ENCODE data around the gene PALS2. TPM values are rescaled to one million over a fixed set of nuclear protein-coding genes. Genes with fewer than 3 reads are reported as not detected.

Gene PALS2
- total and polyA plus RNA-seq, 8 donors, result 7.5 to 27.3 (median 10.6) TPM

DNA sequence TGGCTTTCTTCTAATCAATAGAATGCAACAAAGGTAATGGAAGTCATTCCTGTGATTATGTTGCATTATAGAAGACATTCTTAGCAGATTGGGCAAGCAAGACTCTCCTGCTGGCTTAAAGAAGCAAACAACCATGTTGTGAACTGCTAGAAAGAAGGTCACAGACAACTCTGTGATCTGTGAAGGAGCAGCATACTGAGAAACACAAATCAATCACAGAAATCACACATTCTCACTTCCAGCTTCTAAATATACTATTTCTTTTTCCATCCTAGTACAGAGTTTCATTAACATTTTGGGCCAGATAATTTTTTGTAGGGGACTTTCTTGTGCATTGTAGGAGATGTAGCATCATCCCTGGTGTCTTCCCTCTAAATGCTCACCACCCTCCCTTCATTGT is 28.0 kb upstream of the PALS2 start:
- Histone ChIP-seq H3K4me3 (no peak overlapping the region), H3K36me3 (no peaks in the 10 kb centered on the region), H3K9me3 (no peaks in the 10 kb centered on the region), H3K4me1 (no peaks in the 10 kb centered on the region), H3K27me3 (no peaks in the 10 kb centered on the region), H3K27ac (no peak overlapping the region)
- TF ChIP-seq, protein P1, sequence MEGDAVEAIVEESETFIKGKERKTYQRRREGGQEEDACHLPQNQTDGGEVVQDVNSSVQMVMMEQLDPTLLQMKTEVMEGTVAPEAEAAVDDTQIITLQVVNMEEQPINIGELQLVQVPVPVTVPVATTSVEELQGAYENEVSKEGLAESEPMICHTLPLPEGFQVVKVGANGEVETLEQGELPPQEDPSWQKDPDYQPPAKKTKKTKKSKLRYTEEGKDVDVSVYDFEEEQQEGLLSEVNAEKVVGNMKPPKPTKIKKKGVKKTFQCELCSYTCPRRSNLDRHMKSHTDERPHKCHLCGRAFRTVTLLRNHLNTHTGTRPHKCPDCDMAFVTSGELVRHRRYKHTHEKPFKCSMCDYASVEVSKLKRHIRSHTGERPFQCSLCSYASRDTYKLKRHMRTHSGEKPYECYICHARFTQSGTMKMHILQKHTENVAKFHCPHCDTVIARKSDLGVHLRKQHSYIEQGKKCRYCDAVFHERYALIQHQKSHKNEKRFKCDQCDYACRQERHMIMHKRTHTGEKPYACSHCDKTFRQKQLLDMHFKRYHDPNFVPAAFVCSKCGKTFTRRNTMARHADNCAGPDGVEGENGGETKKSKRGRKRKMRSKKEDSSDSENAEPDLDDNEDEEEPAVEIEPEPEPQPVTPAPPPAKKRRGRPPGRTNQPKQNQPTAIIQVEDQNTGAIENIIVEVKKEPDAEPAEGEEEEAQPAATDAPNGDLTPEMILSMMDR (IDR thresholded peaks at IDR 0.05), result no peak
- intact Hi-C loops (cut with DNase I), result no loop called here
- ATAC-seq, result no peak
- DNase-seq, result no peak

DNA sequence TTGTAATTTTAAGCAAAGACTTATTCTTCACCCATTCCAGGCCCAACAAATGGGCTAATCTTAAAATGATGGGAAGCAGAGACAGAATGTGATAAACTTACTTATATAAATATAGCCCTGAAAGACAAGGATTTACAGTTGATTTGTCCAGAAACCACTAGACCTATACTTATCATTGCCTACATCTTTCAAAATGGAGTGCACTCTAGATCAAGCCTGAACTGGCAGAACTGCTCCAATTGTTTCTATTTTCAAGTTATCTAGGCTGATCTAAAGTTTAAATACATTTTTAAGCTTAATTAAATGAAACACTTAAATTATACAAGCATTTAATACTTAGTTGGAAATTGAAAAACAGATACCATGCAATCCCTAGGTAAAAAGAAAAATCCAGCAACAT is 24.9 kb upstream of the PALS2 start:
- TF ChIP-seq, protein P1 (IDR thresholded peaks at IDR 0.05), result no peak
- DNase-seq (no peak), ATAC-seq (no peak)
- intact Hi-C loops (cut with DNase I), result no loop called here
- no peaks in the 10 kb centered on the region for H3K27me3 ChIP-seq
- no peak overlapping the region for H3K27ac ChIP-seq
- no peaks in the 10 kb centered on the region for H3K9me3 ChIP-seq
- H3K4me1 ChIP-seq, result no peaks in the 10 kb centered on the region
- H3K36me3 ChIP-seq, result no peaks in the 10 kb centered on the region
- H3K4me3 ChIP-seq, result no peak overlapping the region

DNA sequence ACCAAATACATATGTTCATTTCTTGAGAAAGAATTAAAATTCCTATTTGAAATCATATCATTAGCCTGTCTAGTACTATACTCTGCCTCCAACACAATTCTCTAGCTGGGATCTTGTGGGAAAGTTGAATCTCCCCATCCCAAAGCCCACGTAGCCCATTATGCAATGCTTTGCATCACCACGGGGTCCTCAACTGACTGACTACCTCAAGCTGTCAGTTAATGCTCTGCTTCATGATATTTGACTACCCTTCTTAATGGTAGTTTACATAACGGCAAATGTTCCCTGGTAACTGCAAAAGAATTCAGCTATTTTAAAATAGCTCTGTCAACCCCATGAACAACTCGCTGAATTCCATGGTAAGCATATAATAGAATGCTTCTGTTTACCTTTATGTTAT is 23.3 kb upstream of the PALS2 start:
- intact Hi-C loops (cut with DNase I), result no loop called here
- Histone ChIP-seq H3K36me3 (no peaks in the 10 kb centered on the region), H3K27me3 (no peaks in the 10 kb centered on the region), H3K4me1 (no peaks in the 10 kb centered on the region), H3K9me3 (no peaks in the 10 kb centered on the region), H3K4me3 (no peak overlapping the region), H3K27ac (no peak overlapping the region)
- ATAC-seq (no peak), DNase-seq (no peak)
- TF ChIP-seq, protein P1 (IDR thresholded peaks at IDR 0.05), result no peak

DNA sequence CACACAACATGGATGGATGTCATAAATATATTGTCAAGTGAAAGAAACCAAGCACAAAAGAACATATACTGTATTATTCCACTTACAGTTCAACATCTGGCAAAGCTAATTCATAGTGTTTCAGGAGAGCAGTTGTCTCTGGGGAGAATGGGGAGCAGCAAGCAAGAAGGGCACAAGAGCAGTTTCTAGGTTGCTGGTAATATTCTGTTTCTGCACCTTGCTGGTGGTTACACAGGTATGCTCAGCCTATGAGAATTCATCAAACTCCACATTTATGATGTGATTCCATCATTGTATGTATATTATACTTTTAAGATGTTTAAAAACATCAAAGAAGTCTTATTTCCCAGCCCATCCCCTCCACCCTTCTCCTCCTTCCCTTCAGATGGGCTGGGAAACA is 18.1 kb upstream of the PALS2 start:
- no peak for DNase-seq
- TF ChIP-seq, protein P1 (IDR thresholded peaks at IDR 0.05), result no peak
- H3K27me3 ChIP-seq, result no peaks in the 10 kb centered on the region

DNA sequence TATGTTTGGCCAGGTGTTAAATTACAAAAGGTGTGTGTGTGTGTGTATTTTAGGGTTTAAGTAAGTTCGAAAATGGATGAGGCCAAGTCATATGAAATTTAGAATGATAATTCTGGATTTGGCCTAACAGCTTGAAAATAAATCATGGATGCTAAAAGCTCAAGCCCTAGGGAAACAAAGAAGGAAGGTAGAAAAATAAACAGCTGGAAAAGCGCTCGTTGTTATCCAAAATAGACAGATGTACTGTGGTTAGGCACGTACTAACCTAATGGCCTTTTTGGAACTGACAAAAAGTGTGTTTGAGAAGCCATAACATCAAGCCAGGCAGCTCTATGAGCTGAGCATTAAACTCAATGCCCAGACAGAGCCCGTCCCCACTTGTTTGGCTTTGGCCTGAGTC is 17.5 kb upstream of the PALS2 start:
- Histone ChIP-seq H3K9me3 (no peaks in the 10 kb centered on the region), H3K4me3 (no peak overlapping the region), H3K27me3 (no peaks in the 10 kb centered on the region), H3K36me3 (no peaks in the 10 kb centered on the region), H3K27ac (no peak overlapping the region), H3K4me1 (no peaks in the 10 kb centered on the region)
- DNase-seq (no peak), ATAC-seq (no peak)
- TF ChIP-seq, protein P1 (IDR thresholded peaks at IDR 0.05), result no peak
- intact Hi-C loops (cut with DNase I), result no loop called here

More for the DNA sequence above, 18.1 kb upstream of the PALS2 start:
- no peak for ATAC-seq
- Histone ChIP-seq H3K36me3 (no peaks in the 10 kb centered on the region), H3K9me3 (no peaks in the 10 kb centered on the region), H3K4me1 (no peaks in the 10 kb centered on the region), H3K4me3 (no peak overlapping the region), H3K27ac (no peak overlapping the region)
- intact Hi-C loops (cut with DNase I), result no loop called here

All from left lung (tissue), 10 donors.